Mesothelial cell of epicardium (in vitro differentiated cells): ENCODE results near the gene DCUN1D2. TPM values are rescaled to one million over a fixed set of nuclear protein-coding genes. Genes with fewer than 3 reads are reported as not detected.
"Not testable (repeated sequence)": the region's sequence is repeated elsewhere in the genome, so short reads cannot be mapped to it uniquely, and the experiment has no call there.

Source experiments
- DNase-seq, 2 experiments: peaks; one replicate each; pipeline ENCODE4 v3.0.0; 2021; ENCODE audit warnings: low spot score in 2 of 2; ENCODE audit not compliant: unreplicated experiment in 2 of 2
- H3K27ac Mint-ChIP-seq: 2 replicates; pipeline ENCODE4 v1.8.0; 2021; ENCODE audit warnings: mixed read lengths
- H3K27me3 Mint-ChIP-seq: 2 replicates; pipeline ENCODE4 v1.8.0; 2021; ENCODE audit warnings: low read depth, mixed read lengths
- H3K36me3 Mint-ChIP-seq: 2 replicates; pipeline ENCODE4 v1.8.0; 2021; ENCODE audit warnings: mixed read lengths
- H3K4me1 Mint-ChIP-seq: 2 replicates; pipeline ENCODE4 v1.8.0; 2021; ENCODE audit warnings: mixed read lengths
- H3K4me3 Mint-ChIP-seq: 2 replicates; pipeline ENCODE4 v1.8.0; 2021; ENCODE audit warnings: mild to moderate bottlenecking, moderate library complexity, mixed read lengths
- H3K9me3 Mint-ChIP-seq: 2 replicates; pipeline ENCODE4 v1.8.0; 2021; ENCODE audit warnings: mixed read lengths
- total RNA-seq: library from RNA; stranded (reverse); gene quantifications from 3 replicates; pipeline ENCODE4 v1.2.1, GENCODE V29; 2021
- TF ChIP-seq, protein P1 (sequence below): fragments of 200-600 bp; sonication (generic); IDR thresholded peaks from one replicate; pipeline ENCODE4 v1.5.0; 2021; ENCODE audit warnings: antibody characterized with exemption; ENCODE audit not compliant: unreplicated experiment

Gene DCUN1D2
- total RNA-seq, 1 donor from 2014 or later, result 40.2 TPM

DNA sequence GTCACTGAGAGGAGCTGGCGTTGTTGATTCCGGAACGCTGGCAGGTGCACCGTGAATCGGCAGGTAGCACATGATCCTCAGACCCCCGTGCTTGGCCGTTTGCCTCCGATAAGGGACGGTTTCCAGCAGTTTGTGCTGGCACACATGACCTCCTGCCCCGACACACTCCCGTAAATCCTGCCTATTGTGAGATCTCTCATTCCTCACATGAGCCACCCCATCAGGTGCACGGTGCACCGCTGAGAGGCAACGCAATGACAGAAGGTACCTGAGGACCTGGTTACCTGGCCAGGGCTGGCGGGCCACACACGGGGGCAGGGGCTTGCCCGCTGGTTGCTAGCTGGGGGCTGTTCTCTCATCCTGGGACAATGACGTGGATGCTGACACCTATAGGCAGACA is 35.1 kb downstream of the DCUN1D2 start:
- Mint-ChIP-seq H3K27ac (no peak overlapping the region), H3K4me3 (no peak overlapping the region), H3K36me3 (peaks cover 35% of the 10 kb centered on the region), H3K4me1 (no peaks in the 10 kb centered on the region), H3K9me3 (no peaks in the 10 kb centered on the region), H3K27me3 (no peaks in the 10 kb centered on the region)
- DNase-seq, result no peak
- TF ChIP-seq, protein P1, sequence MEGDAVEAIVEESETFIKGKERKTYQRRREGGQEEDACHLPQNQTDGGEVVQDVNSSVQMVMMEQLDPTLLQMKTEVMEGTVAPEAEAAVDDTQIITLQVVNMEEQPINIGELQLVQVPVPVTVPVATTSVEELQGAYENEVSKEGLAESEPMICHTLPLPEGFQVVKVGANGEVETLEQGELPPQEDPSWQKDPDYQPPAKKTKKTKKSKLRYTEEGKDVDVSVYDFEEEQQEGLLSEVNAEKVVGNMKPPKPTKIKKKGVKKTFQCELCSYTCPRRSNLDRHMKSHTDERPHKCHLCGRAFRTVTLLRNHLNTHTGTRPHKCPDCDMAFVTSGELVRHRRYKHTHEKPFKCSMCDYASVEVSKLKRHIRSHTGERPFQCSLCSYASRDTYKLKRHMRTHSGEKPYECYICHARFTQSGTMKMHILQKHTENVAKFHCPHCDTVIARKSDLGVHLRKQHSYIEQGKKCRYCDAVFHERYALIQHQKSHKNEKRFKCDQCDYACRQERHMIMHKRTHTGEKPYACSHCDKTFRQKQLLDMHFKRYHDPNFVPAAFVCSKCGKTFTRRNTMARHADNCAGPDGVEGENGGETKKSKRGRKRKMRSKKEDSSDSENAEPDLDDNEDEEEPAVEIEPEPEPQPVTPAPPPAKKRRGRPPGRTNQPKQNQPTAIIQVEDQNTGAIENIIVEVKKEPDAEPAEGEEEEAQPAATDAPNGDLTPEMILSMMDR, result no peak

DNA sequence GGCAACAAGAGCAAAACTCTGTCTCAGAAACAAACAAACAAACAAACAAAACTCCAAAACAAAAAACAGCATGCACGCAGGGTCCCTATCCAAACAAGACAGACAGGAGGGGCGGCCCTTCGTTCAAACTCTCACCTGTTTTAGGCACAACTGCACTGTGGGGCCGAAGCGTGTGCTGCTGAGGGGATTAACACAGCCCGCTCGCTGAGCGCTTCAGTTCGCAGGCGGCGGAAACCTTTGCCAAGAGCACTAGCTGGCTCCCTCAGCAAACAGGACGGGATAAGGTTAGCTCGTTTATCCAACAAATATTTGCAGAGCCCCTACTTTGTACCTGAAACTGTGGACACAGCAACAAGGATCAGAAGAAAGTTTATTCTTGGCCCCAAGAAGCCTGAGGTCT is 35.6 kb downstream of the DCUN1D2 start:
- H3K4me3 Mint-ChIP-seq, result no peak overlapping the region
- no peaks in the 10 kb centered on the region for H3K9me3 Mint-ChIP-seq
- no peak for DNase-seq
- TF ChIP-seq, protein P1, result no peak
- H3K4me1 Mint-ChIP-seq, result no peaks in the 10 kb centered on the region
- H3K36me3 Mint-ChIP-seq, result peaks cover 32% of the 10 kb centered on the region
- no peak overlapping the region for H3K27ac Mint-ChIP-seq
- no peaks in the 10 kb centered on the region for H3K27me3 Mint-ChIP-seq

DNA sequence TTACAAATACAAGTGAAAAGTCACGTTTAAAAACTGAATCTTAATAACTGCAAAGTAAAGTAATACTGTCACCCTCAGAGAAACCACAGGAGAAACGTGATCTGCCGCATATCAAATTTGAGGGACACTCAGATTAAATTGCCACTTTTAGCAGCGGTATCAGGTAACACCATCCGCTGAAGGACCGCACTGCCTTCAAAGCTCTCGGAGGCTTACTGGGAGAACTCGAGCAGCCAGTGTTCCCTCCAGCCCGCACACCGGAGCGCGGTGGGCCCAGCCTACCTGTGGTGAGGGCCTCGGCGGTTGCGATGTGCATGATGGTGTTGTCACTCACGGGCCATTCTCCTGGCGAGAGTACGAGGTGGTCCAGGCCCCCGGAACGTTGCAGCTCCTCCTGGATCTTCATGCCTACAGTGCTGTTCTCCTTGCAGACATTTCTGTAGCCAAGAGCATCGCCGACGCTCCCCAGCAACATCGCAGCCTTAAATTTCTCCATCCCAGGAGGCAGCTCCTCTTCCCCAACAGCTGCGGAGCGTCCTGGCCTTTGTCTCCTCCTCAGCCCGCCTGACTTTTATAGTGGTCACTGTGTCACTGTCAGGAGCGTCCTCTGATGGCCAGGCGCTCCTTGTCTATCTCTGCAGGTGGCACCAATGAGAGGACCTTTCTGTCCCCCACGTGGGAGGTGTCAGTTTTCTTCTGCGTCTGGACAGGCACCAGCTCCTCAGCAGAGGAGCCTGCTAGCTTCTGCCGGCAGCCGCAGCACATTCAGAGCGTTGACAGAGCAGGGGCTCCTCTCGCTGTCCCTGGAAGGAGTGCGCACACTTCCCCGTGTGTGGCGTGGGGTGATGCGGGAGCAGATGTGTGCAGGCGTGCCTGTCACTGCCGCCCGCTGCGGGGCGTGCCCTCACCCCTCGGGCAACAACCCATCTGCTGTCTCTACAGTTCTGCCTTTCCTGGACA is 37.3 kb downstream of the DCUN1D2 start, which contains the start of gene ADPRHL1:
Gene ADPRHL1 (minus strand): TSS at position 547 of the 960 bp plus-strand sequence. CDS start 51 bp downstream, at position 496.
- Mint-ChIP-seq H3K27me3 (no peaks in the 10 kb centered on the region), H3K36me3 (peaks cover 22% of the 10 kb centered on the region), H3K27ac (no peak within 1 kb of the TSS), H3K4me1 (no peaks in the 10 kb centered on the region), H3K4me3 (no peak within 1 kb of the TSS), H3K9me3 (no peaks in the 10 kb centered on the region)
- TF ChIP-seq, protein P1, result no peak
- no peak for DNase-seq

DNA sequence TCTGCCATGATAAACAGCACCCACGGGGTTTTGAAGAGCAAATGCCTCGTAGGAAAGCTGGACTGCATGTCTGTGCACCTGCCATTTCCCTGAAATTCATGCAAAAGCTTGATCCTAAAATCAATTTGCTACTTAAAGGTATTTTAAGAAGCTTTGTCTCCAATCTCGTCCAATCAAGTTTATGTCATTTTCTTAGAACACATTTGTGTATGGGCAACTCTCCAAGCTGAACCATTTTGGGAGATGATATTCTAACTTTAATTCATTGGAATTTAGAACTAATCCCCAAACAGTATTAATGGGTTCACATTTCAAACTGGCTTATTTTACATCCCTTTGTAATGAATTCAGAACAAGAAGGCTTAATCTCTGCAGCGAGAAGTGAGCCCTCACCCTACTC is 38.0 kb downstream of the DCUN1D2 start:
- H3K27me3 Mint-ChIP-seq, result no peaks in the 10 kb centered on the region
- H3K36me3 Mint-ChIP-seq, result peaks cover 21% of the 10 kb centered on the region
- TF ChIP-seq, protein P1, result no peak
- no peak for DNase-seq
- H3K4me1 Mint-ChIP-seq, result no peaks in the 10 kb centered on the region
- H3K9me3 Mint-ChIP-seq, result no peaks in the 10 kb centered on the region
- no peak overlapping the region for H3K4me3 Mint-ChIP-seq
- H3K27ac Mint-ChIP-seq, result no peak overlapping the region

DNA sequence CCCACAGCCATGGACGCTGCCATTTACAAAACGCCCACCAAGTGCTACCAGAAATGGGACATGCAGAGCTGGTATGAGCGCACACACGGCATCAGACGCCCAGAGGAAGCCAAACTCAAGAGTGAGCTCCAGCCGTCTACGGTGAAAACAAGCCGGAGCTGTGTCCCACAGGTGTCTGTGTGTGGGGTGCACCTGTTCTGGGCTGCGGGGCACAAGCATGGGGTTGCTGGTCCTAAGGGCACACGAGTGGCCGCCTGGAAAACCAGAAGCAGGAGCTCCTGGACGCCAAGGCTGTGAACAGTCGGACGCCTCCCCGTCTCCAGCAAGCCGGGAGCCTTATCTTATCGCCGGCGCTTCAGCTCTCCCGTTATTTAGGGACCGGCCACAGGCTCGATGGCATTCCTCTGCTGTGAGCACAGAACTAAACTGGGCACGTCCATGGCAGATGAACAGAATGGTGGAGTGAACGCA is 38.5 kb downstream of the DCUN1D2 start:
- no peak for DNase-seq

DNA sequence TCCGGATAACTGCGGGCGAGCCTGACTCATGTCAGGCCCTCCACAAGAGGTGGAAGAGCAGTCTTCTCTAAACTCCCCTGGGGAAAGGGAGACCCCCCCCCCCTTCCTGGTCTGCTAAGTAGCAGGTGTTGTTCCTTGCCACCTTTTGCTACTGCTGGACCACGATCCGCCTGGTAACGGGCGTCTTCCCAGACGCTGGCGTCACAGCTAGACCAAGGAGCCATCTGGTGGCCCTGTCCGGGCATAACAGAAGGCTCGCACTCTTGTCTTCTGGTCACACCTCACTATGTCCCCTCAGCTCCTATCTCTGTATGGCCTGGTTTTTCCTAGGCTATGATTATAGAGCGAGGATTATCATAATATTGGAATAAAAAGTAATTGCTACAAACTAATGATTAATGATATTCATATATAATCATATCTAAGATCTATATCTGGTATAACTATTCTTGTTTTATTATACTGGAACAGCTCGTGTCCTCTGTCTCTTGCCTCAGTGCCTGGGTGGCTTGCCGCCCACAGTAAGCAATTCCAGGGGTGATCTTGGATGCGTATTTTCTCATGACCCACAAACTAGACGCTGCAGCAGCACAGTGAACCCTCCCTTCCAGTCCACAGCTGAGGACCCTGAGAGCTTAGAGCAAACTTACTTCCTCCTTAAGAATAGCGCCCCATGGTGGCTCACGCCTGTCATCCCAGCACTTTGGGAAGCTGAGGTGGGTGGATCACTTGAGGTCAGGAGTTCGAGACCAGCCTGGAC is 39.5 kb downstream of the DCUN1D2 start:
- H3K36me3 Mint-ChIP-seq, result peaks cover 16% of the 10 kb centered on the region
- not testable (repeated sequence) for H3K27me3 Mint-ChIP-seq, H3K4me3 Mint-ChIP-seq, DNase-seq, H3K9me3 Mint-ChIP-seq, H3K27ac Mint-ChIP-seq, H3K4me1 Mint-ChIP-seq

More for the DNA sequence above, 38.5 kb downstream of the DCUN1D2 start:
- no peaks in the 10 kb centered on the region for H3K9me3 Mint-ChIP-seq
- no peaks in the 10 kb centered on the region for H3K4me1 Mint-ChIP-seq
- H3K4me3 Mint-ChIP-seq, result no peak overlapping the region
- H3K27ac Mint-ChIP-seq, result no peak overlapping the region
- H3K36me3 Mint-ChIP-seq, result peaks cover 18% of the 10 kb centered on the region
- no peaks in the 10 kb centered on the region for H3K27me3 Mint-ChIP-seq
- TF ChIP-seq, protein P1, result no peak

DNA sequence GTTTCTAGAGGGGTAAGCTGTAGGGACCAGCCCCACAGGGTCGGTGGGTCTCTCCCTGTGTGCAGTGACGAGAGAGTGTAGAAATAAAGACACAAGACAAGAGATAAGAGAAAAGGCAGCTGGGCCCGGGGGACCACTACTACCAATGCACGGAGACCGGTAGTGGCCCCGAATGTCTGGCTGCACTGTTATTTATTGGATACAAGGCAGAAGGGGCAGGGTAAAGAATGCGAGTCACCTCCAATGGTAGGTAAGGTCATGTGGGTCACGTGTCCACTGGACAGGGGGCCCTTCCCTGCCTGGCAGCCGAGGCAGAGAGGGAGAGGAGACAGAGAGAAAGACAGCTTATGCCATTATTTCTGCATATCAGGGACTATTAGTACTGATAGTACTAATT is 40.2 kb downstream of the DCUN1D2 start:
- peaks cover 11% of the 10 kb centered on the region for H3K36me3 Mint-ChIP-seq
- not testable (repeated sequence) for H3K4me1 Mint-ChIP-seq, H3K9me3 Mint-ChIP-seq, H3K4me3 Mint-ChIP-seq, H3K27ac Mint-ChIP-seq, DNase-seq, H3K27me3 Mint-ChIP-seq
